Measurements from ENCODE around the gene TMPRSS11D. TPM values are rescaled to one million over a fixed set of nuclear protein-coding genes. Genes with fewer than 3 reads are reported as not detected.

Gene TMPRSS11D, protein sequence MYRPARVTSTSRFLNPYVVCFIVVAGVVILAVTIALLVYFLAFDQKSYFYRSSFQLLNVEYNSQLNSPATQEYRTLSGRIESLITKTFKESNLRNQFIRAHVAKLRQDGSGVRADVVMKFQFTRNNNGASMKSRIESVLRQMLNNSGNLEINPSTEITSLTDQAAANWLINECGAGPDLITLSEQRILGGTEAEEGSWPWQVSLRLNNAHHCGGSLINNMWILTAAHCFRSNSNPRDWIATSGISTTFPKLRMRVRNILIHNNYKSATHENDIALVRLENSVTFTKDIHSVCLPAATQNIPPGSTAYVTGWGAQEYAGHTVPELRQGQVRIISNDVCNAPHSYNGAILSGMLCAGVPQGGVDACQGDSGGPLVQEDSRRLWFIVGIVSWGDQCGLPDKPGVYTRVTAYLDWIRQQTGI
- total RNA-seq (not detected), total RNA-seq (0 reads per million in 2 donors)

DNA sequence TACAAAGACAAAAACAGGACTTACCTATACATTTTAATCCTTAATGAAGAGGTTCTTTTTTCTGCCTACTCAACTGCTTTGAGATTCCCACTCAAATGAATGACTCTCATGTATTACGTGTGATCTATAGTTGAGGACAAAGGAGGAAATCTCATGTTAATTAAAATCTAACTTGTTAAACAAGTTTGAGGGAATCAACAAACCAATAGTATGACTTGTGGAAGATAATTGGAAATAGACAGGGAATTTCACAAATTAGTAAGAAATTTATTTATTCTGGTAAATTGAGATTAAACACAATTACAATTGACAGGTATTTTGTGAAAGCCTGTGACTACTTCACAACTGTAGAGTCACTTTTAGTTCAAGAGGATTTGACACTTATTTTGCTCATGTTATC is at the start of gene TMPRSS11D:
Gene TMPRSS11D, minus strand, starts transcription at position 101 of the 400 bp plus-strand sequence. Its CDS starts 69 bp downstream, at position 32.
- ATAC-seq, result no peak
- H3K27ac Mint-ChIP-seq, result no peak within 1 kb of the TSS
- H3K4me3 Mint-ChIP-seq, result no peak within 1 kb of the TSS
- H3K4me1 Mint-ChIP-seq, result no peaks in the 10 kb centered on the region
- H3K9me3 ChIP-seq (ENCODE audit: control insufficient read depth, low read length, poor library complexity, severe bottlenecking), result no peaks in the 10 kb centered on the region
- no peak for DNase-seq
- no peaks in the 10 kb centered on the region for H3K36me3 Mint-ChIP-seq (ENCODE audit: low read depth)
- peaks cover 12% of the 10 kb centered on the region for H3K27me3 Mint-ChIP-seq

DNA sequence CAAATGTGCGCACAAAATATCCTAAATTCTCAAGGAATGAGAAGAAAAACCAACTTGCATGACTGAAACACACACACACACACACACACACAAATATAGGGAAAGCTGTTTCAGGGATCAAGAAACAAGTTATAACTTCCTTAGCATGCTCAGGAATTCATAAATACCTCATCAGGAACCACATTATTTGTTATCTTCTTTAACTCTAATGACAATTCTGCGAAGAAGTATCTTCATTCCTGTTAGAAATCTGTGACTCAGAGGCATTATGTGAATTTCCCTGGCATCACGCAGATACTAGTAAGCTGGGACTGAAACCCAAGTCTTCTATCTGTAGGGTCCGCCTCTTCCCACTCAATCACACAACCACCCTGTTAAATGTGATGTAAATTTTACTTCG is 49.2 kb upstream of the TMPRSS11D start:
- H3K9me3 ChIP-seq (ENCODE audit: control insufficient read depth, low read length, poor library complexity, severe bottlenecking), result no peaks in the 10 kb centered on the region
- Mint-ChIP-seq H3K27me3 (peaks cover 25% of the 10 kb centered on the region), H3K36me3 (ENCODE audit: low read depth) (no peaks in the 10 kb centered on the region), H3K27ac (no peak overlapping the region), H3K4me1 (peaks cover 2% of the 10 kb centered on the region), H3K4me3 (no peak overlapping the region)
- ATAC-seq (no peak), DNase-seq (no peak)

DNA sequence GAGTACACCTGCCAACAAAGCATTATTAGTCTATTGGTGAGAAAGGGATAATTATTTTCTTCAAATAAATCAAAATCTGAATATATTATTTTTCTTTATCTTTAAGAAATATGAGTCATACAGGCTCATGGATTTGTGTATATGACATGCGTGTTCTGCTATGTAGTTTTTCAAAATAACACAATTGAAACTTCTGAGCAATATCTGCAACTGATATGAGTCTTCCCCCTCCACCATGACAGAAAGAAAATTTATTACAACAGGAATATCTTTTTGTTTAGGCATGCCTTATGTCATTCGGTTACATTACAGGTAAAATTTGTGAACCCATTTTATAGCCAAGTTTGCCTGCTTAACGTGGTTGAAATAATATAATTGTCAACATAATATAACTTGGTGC is 47.5 kb upstream of the TMPRSS11D start:
- H3K4me3 Mint-ChIP-seq, result no peak overlapping the region
- H3K4me1 Mint-ChIP-seq, result peaks cover 2% of the 10 kb centered on the region
- H3K27me3 Mint-ChIP-seq, result peaks cover 29% of the 10 kb centered on the region
- ATAC-seq (no peak), DNase-seq (no peak)
- no peaks in the 10 kb centered on the region for H3K36me3 Mint-ChIP-seq (ENCODE audit: low read depth)
- H3K27ac Mint-ChIP-seq, result no peak overlapping the region
- H3K9me3 ChIP-seq (ENCODE audit: control insufficient read depth, low read length, poor library complexity, severe bottlenecking), result no peaks in the 10 kb centered on the region

DNA sequence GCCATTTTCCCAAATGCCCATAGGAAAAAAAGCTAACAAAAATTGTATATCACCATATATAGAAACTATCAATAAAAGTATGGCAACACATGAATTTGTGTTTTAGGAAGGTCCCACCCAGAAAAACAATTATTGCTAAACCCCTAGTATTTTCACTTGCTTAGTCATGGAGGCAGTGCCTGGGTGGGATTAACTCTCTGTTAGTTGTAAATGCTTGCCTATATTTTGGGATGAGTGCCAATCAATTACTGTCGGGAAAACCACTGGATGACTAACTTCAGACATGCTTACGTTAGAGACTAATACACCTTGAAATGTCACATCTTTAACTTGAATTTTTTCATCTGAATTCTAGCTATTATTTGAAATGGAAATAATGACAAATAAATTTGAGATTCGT is 45.6 kb upstream of the TMPRSS11D start:
- DNase-seq (no peak), ATAC-seq (no peak)
- H3K27ac Mint-ChIP-seq, result no peak overlapping the region
- peaks cover 2% of the 10 kb centered on the region for H3K4me1 Mint-ChIP-seq
- H3K9me3 ChIP-seq (ENCODE audit: control insufficient read depth, low read length, poor library complexity, severe bottlenecking), result no peaks in the 10 kb centered on the region
- peaks cover 29% of the 10 kb centered on the region for H3K27me3 Mint-ChIP-seq
- no peaks in the 10 kb centered on the region for H3K36me3 Mint-ChIP-seq (ENCODE audit: low read depth)
- H3K4me3 Mint-ChIP-seq, result no peak overlapping the region

DNA sequence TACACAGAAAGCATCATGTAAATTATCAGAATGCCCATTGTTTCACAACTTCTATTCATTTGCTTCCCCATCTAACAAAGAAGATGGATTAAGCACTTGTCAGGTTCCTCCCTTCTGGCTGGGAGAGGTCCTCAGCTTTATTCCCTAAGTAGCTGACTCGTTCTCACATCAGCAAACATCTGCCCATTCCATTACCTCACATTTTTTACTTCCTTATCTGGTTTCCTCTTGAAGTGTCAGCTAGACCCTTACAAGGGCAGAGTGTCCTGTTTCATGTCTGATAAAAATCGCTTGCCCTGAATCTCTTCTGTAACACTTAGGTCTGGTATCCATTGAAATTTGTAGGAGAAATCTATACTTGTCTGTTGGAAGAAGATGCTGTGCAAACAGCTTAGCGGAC is 44.7 kb upstream of the TMPRSS11D start:
- DNase-seq, result no peak
- Mint-ChIP-seq H3K36me3 (ENCODE audit: low read depth) (no peaks in the 10 kb centered on the region), H3K4me3 (no peak overlapping the region), H3K4me1 (peaks cover under 1% of the 10 kb centered on the region), H3K27me3 (peaks cover 24% of the 10 kb centered on the region), H3K27ac (no peak overlapping the region)
- no peak for ATAC-seq
- H3K9me3 ChIP-seq (ENCODE audit: control insufficient read depth, low read length, poor library complexity, severe bottlenecking), result no peaks in the 10 kb centered on the region

DNA sequence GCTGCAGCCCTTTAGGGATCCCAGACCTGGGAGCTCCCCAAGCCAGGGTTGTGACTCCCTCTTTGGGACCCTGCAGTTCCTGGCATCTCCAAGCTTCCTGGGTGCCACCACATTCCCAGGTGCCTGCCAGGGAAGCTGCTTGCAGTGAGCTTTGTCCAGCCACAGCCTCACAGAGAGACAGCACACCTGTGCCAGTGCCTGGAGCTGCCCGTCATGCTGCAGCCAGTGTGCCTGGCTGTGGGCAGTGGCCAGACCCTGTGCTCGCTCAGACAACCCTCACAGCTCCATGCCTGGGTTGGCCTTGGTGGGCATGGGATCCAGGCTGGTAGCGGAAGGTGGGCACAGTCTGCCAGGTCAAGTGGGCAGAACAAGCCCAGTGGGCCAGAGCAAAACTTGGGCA is 43.4 kb upstream of the TMPRSS11D start:
- Mint-ChIP-seq H3K4me3 (no peak overlapping the region), H3K4me1 (no peaks in the 10 kb centered on the region), H3K27ac (no peak overlapping the region), H3K27me3 (peaks cover 14% of the 10 kb centered on the region), H3K36me3 (ENCODE audit: low read depth) (no peaks in the 10 kb centered on the region)
- no peak for ATAC-seq
- no peaks in the 10 kb centered on the region for H3K9me3 ChIP-seq (ENCODE audit: control insufficient read depth, low read length, poor library complexity, severe bottlenecking)
- DNase-seq, result no peak

DNA sequence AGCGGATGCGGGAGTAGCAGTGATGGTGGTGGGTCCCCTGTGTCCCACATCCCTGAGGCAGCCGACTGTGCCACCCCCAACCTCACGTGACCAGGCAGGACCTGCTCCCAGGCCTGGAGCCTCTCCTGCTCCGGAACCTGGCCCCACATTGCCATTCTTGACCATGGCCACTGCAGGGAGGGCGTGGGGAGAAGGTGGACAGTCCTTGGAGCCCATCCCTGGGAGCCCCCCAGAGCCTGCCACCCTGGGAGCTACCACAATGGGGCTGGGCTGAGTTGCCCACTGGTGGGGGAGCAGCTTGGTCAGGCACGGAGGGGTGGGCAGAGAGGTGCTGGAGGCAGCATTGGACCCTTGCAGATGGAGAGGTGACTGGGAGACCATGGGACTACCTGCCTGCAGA is 42.7 kb upstream of the TMPRSS11D start:
- Mint-ChIP-seq H3K36me3 (ENCODE audit: low read depth) (no peaks in the 10 kb centered on the region), H3K27ac (no peak overlapping the region), H3K4me3 (no peak overlapping the region), H3K4me1 (no peaks in the 10 kb centered on the region), H3K27me3 (peaks cover 13% of the 10 kb centered on the region)
- ATAC-seq (no peak), DNase-seq (no peak)
- no peaks in the 10 kb centered on the region for H3K9me3 ChIP-seq (ENCODE audit: control insufficient read depth, low read length, poor library complexity, severe bottlenecking)

DNA sequence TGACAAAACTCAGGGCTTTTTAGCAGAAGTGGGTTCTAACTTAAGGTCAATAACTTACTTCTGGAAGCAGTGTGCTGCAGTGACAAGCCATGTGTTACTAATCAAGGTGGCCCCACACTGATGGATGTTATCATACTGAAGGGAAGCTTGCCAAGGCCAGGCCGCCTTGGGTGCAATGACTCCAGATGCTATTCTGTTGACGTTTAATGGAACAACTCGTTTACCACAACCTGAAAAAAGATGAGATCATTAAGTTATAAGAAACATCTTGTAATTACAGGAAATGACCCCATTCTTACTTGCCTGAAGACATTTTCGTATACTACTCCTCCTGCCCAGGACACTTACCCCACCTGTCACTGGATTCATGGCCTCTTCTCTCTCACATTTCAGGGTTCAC is 38.9 kb upstream of the TMPRSS11D start:
- Mint-ChIP-seq H3K27me3 (peaks cover 4% of the 10 kb centered on the region), H3K4me3 (no peak overlapping the region), H3K36me3 (ENCODE audit: low read depth) (no peaks in the 10 kb centered on the region), H3K27ac (no peak overlapping the region), H3K4me1 (no peaks in the 10 kb centered on the region)
- DNase-seq (no peak), ATAC-seq (no peak)
- H3K9me3 ChIP-seq (ENCODE audit: control insufficient read depth, low read length, poor library complexity, severe bottlenecking), result no peaks in the 10 kb centered on the region

DNA sequence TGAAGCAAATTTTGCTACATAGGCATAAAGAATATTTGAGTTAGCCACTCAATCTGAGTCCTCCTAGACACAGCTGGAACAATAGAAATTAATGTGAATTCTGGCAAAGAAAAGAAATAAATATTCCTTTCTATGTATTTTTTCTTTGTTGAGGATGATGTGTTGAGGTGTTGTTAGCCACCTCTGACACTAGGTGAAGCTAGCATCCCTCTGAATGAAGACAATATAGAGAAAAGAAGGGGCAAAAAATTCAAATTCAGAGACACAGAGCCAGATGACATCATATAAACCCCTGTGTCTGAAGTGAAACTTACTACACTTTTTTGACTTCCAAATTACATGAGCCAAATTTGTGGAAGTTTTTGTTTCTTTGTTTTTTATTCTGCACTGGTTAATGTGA is 34.6 kb upstream of the TMPRSS11D start:
- Mint-ChIP-seq H3K4me3 (no peak overlapping the region), H3K27ac (no peak overlapping the region), H3K27me3 (peaks cover 13% of the 10 kb centered on the region), H3K36me3 (ENCODE audit: low read depth) (no peaks in the 10 kb centered on the region), H3K4me1 (no peaks in the 10 kb centered on the region)
- H3K9me3 ChIP-seq (ENCODE audit: control insufficient read depth, low read length, poor library complexity, severe bottlenecking), result no peaks in the 10 kb centered on the region
- no peak for DNase-seq
- no peak for ATAC-seq

DNA sequence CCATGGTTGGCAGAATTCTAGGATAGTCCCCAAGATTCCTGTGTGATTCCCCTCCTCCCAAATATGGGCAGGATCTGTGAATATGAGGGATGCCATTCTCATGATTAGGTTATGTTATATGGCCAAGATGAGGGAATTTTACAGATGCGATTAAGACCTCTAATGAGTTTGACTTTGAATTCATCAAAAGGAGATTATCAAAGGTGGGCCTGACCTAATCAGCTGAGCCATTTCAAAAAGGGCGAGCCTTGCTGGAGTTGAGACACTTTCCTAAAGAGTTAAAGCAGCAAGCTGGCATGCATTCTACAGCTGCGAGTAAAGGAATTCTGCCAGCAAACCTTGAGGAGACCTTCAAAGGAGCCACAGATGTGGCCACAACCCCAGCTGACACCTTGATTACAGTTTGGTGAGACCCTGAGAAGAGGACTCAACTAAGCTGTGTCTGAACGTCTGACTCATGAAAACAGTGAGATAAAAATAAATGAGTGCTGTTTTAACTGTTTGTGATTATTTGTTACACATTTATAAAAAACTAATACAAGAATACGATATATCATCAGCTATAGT is 31.7 kb upstream of the TMPRSS11D start:
- H3K36me3 Mint-ChIP-seq (ENCODE audit: low read depth), result no peaks in the 10 kb centered on the region
- no peaks in the 10 kb centered on the region for H3K4me1 Mint-ChIP-seq
- H3K4me3 Mint-ChIP-seq, result no peak overlapping the region
- ATAC-seq, result no peak
- DNase-seq, result no peak
- H3K27ac Mint-ChIP-seq, result no peak overlapping the region
- no peaks in the 10 kb centered on the region for H3K9me3 ChIP-seq (ENCODE audit: control insufficient read depth, low read length, poor library complexity, severe bottlenecking)
- peaks cover 27% of the 10 kb centered on the region for H3K27me3 Mint-ChIP-seq

DNA sequence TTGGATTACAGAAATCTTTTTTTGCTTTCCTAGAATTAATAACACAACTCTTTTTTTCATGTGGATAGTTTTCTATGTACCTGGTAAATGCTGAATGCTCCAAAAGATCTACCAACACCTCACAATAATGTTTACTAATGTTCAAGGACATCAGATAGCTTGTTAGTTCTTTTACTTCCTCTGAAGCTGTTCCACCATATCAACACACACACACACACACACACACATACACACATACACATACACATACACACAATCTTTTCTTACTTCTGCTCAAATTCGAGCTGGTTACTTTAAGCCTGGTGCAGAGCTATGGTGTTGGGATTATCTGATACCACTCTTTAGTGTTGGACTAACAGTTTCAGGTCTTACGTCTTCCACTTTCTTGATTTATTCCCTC is 28.3 kb upstream of the TMPRSS11D start:
- Mint-ChIP-seq H3K4me1 (no peaks in the 10 kb centered on the region), H3K4me3 (no peak overlapping the region), H3K27me3 (peaks cover 32% of the 10 kb centered on the region), H3K27ac (no peak overlapping the region), H3K36me3 (ENCODE audit: low read depth) (no peaks in the 10 kb centered on the region)
- no peak for DNase-seq
- H3K9me3 ChIP-seq (ENCODE audit: control insufficient read depth, low read length, poor library complexity, severe bottlenecking), result no peaks in the 10 kb centered on the region
- no peak for ATAC-seq

DNA sequence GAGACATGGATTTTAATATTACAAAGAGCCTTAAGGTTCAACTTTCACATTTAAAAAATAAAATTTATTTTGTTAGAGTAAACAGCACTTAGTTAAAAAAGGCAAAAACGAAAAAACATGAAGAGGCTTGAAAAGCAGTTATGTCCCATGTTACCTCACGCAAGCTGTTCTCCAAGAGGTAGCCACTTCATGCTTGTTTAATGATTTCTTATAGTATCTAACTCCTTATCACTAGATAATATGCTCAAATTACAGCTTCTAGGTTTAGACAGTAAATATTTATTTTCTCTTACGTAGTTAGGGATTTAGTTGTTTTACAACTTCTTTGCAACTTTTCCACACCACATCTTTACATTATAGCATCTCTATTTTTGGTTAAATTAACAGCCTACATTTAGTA is 27.8 kb upstream of the TMPRSS11D start:
- H3K4me1 Mint-ChIP-seq, result no peaks in the 10 kb centered on the region
- DNase-seq (no peak), ATAC-seq (no peak)
- H3K27me3 Mint-ChIP-seq, result peaks cover 32% of the 10 kb centered on the region
- H3K9me3 ChIP-seq (ENCODE audit: control insufficient read depth, low read length, poor library complexity, severe bottlenecking), result no peaks in the 10 kb centered on the region
- H3K36me3 Mint-ChIP-seq (ENCODE audit: low read depth), result no peaks in the 10 kb centered on the region
- H3K27ac Mint-ChIP-seq, result no peak overlapping the region
- no peak overlapping the region for H3K4me3 Mint-ChIP-seq

DNA sequence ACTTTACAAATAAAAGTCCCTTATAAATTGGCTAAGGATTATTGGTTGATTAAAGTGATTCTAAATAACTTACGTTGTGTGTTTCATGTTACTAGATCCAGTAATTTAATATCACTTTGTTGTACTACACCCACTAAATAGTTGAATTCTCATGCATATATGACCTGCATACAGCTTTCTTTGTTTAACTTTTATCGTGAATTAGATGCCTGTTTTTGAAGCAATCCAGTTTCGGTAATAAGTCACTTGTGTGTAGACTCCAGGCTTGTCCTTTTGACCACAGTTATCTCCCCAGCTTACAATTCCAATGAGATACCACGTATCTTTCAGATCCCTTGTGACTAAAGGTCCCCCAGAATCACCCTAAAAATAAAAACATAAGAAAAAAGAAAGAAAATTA is 27.3 kb upstream of the TMPRSS11D start:
- H3K27me3 Mint-ChIP-seq, result peaks cover 31% of the 10 kb centered on the region
- no peaks in the 10 kb centered on the region for H3K4me1 Mint-ChIP-seq
- no peak overlapping the region for H3K4me3 Mint-ChIP-seq
- H3K27ac Mint-ChIP-seq, result no peak overlapping the region
- DNase-seq (no peak), ATAC-seq (no peak)
- no peaks in the 10 kb centered on the region for H3K9me3 ChIP-seq (ENCODE audit: control insufficient read depth, low read length, poor library complexity, severe bottlenecking)
- no peaks in the 10 kb centered on the region for H3K36me3 Mint-ChIP-seq (ENCODE audit: low read depth)

DNA sequence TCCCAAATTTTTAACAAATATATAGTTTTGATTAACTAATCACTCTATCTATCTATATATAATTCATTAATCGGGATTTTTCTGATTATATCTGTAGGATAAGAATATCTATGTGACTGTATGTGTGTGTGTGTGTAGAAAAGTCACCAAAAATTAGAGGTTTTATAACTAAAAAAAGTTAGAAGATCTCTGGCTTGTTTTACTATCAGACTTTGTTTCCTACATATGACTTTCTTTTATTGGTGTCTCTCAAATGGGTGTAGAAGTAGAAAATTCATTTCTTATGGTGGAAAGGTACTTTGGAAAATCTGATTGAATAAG is 26.7 kb upstream of the TMPRSS11D start:
- H3K27me3 Mint-ChIP-seq, result peaks cover 26% of the 10 kb centered on the region
- no peaks in the 10 kb centered on the region for H3K4me1 Mint-ChIP-seq
- ATAC-seq, result no peak
- no peak overlapping the region for H3K4me3 Mint-ChIP-seq
- H3K27ac Mint-ChIP-seq, result no peak overlapping the region
- no peaks in the 10 kb centered on the region for H3K9me3 ChIP-seq (ENCODE audit: control insufficient read depth, low read length, poor library complexity, severe bottlenecking)
- no peak for DNase-seq
- H3K36me3 Mint-ChIP-seq (ENCODE audit: low read depth), result no peaks in the 10 kb centered on the region

All from T-helper 17 cell (primary cell).